GM21825 (cell line): ENCODE results near the gene RSU1.
"Not testable (repeated sequence)": the region's sequence is repeated elsewhere in the genome, so short reads cannot be mapped to it uniquely, and the experiment has no call there.

Experiments used
- ATAC-seq: cut with Tn5 transposase; IDR thresholded peaks from one replicate; pipeline ENCODE4 v1.9.1; 2021; ENCODE audit warnings: mild to moderate bottlenecking, moderate library complexity; ENCODE audit not compliant: unreplicated experiment

The RSU1 gene

DNA sequence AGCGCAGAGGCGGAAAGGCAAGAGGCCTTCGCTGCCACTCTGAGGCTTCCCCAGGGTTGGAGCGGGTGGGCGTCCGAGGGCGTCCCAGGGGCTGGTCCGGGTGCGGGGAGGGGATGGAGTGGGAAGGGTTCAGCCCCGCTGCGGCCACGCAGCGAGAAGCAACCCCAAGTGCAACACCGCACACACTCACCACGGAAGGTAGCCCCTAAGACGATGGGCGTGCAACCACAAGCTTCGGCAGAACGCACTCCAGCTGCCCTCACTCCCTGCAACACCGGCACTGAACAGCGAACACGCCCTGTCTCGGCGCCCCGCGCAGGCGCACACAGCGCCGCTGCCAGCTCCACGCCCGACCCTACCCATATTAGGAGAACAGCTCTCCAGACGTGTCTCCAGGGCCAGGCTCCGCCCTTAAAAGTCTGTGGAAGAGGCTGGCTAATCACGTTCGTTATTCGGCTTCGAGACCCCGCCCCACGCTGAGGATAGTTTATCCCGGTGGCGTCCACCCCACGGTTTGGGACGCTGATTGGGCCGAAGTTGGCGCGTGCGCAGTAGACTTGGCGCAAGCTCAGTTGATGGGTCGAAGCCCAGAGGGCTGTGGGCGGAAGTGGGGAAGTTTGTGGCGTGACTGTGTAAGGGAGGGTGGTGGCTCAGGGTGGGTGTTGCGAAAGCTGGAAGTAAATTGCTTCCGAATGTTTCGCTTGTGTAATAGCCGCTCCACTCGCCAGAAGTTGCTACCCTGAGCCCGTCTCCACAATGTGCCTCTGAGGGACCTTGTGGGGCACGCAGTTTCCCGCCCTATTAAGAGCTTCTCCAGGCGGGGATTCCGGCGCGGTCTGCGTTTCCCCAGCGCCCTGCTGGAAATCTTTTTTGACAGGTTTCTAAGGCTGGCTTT is at the start of gene RSU1:
Gene RSU1 (minus strand): TSS at position 300 of the 895 bp plus-strand sequence. CDS start 343 bp downstream, outside the sequence.
- ATAC-seq, result peak; percentile 99

DNA sequence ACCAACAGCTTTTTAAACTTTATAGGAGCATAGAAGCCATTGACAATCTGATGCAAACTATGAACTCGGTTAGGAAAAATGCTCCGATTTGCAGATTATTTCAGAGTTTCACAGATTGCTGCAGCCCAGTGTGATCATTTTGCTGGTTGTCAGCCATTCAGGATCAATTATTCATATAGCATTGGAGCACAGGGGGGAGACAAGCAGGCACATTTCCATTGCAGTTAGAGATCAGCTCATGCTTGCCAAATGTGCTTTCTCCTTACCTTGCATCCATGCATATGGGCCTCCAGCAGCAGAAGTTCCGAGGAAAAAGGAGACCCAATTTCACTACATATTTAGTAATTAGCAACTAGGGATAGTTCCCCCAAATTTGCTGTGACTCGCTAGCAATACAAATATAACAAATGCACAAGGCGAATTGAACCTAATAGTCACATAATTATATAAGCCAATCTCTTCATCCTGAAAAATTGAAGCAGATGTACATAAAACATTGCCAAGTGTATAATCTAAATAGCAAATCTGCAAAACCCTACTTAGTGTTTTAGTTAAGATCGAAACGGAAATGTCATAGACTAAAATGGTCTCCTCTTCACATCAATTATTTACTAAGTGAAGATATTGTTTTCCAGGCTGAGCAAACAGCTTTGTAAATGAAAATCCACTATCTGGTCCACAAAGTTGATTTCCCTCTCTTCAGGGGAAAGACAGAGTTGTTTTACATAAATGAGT is 49.5 kb upstream of the RSU1 start:
- no peak for ATAC-seq

DNA sequence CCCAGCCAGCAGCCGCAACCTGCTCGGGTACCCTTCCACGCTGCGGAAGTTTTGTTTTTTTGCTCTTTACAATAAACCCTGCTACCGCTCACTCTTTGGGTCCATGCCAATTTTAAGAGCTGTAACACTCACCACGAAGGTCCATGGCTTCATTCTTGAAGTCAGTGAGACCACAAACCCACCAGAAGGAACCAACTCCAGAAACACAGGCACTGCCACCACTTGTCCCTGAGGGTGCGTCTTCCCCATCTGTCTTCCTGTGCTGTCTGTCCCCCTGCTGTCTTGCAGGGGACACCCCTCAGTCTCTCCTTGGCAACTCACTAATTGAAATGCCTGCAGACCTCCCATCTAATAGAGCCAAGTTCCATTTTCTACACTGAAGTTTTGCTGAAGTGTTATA is 48.5 kb upstream of the RSU1 start:
- no peak for ATAC-seq

DNA sequence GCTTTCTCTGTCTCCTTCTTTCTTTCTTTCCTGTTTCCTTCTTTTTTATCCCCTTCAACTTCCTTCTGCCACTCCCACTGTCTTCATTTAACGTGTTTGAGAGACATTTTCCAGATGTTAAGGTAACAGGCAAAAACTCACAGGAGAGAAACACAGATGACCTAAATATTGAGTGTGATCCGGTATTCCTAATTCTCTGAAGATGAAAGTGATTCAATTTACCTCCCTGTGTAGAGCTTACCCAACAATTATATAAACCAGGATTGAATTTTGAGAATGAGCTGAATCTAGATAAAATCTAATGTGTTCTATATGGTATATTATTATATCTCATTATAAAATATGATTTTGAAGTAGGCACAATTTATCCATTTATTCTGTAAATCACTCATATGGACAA is 46.5 kb upstream of the RSU1 start:
- ATAC-seq, result no peak

DNA sequence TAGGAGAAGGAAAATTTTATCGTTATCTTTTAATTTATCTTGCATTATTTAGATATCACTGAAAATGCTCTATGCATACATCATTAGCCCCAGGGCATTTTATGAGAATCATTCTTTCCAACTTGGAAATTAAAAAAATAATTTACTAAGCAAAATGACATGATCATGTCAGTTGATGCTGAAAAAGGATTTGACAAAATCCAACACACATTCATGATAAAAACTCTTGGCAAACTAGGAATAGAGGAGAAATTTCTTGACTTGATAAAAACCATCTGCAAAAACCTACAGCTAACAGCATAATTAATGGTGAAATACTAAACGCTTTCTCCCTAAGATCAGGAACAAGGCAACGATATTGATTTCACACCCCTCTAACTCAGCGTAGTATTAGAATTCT is 40.2 kb upstream of the RSU1 start:
- ATAC-seq, result no peak

DNA sequence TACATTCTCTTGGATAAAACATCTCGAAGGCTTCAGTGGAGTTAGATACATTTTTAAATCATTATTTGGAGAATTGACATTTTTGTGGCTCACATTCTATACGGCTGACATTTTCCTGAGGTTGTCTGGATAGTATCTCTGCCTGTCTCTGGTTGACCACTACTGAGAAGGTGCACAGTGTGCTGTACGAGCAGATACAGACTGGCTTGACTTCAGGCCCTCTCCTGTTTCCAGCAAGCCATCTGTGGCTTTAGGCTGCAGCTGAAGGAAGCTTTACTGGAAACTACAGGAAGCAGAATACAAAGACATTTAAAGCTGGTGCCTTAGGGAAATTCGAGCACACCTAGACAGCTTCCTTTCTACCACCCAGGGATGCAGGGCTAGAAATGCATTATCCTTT is 39.3 kb upstream of the RSU1 start:
- ATAC-seq, result no peak

DNA sequence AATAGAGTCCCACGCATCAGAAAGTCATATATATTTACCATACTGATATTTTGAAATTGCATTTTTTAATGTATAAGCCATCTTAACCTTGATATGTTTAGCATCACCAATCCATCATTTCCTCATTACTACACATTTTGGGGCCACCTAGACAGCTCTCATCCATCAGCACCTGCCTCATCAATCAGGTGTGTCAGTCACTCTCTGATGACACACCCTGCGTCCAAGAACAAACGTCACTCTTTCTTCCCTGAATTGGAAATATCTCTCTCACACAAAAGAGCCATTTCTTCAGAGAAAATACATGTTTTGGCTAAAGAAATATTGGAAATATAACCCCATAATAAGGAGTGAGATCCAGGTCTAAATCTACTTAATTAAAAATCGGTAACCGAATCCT is 38.9 kb upstream of the RSU1 start:
- ATAC-seq, result no peak

DNA sequence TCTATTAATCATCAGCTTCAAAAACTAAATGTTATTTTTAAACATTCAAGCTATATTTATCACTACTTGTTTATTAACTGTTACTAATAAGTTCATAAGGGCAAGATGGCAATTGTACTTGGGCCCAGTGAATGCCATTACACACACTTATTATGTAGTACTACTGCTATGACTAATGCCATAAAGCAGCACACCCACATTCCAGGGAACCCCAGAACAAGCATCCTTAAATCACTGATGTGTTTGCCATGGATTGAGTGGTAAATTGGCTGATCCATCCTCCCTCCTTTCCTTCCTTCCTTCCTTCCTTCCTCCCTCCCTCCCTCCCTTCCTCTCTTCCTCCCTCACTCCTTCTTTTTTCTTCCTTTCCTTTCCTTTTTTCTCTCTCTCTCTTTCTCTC is 37.4 kb upstream of the RSU1 start:
- no peak for ATAC-seq

DNA sequence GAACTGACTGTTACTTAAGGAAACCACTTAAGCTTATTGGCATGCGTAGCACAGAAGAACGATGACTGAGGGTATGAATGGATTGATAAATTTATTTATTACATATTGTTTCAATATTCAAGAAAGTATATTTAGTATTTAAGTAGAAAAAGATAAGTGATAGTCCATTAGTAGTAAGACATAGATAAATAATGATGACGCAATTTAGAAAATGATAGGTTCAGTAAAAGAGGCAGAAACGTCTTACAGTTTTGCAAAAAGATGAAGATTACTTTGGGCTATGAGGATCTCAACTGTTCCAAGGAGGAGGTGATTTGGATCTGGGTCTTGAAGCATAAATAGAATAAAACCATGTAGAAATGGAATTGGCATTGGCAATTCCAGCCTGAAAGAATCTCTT is 36.6 kb upstream of the RSU1 start:
- ATAC-seq, result no peak

DNA sequence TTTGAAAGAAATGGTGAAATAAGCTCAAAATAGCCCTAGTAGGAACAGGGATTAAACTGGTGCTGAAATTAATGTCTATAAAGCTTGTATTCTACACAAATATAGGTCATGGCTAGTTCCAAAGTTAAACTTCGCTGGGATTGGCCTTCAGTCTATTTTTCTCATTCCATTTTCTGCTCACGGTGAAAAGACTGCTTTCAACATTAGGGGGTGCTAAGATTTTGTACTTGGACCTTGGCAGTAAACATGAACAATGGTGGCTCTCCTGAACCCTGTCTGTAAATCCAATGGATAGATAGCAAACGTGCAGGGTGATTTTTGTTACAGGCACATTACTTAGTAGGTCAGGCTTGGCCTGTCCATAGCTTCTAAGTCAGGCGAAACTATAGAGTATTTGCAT is 36.0 kb upstream of the RSU1 start:
- no peak for ATAC-seq

DNA sequence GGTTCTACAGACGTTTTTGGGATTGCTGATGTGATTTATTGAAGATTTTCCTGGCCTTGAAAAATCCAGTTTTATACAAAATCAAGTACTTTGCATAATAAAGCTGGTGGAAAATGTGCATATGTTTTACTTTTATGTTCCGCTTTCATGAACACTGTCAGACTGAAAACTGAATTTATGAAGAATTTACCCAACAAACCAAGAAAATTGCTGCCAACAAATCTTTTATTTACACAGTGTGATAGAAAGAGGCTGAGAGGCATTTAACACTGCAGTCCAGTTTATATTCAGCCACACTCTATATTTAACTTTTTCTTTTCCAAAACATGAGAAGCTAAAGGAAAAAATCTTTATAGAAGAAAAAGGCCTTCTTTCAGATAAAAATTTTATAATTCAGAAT is 35.4 kb upstream of the RSU1 start:
- ATAC-seq, result no peak

DNA sequence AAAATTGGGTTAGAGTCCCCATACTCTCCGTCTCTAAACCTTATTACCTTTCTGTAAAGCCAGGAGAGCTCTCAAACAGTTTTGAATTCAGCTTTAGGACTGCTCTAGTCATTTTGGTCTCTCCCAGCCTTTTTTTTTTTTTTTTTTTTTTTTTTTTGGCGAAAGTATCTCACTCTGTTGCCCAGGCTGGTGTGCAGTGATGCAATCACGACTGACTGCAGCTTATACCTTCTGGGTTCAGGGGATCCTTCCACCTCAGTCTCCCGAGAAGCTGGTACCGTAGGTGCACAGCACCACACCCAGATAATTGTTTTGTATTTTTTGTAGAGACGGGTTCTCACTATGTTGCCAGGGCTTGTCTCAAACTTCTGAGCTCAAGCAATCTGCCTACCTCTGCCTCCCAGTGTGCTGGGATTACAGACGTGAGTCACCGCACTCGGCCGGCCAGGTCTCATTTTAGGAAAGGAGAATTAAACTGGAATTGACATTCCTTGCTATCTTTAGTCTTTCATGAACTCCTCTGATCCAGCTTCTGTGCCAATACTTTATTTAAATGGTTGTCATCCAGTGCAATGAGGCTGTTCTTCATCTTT is 31.4 kb upstream of the RSU1 start:
- ATAC-seq, result no peak

DNA sequence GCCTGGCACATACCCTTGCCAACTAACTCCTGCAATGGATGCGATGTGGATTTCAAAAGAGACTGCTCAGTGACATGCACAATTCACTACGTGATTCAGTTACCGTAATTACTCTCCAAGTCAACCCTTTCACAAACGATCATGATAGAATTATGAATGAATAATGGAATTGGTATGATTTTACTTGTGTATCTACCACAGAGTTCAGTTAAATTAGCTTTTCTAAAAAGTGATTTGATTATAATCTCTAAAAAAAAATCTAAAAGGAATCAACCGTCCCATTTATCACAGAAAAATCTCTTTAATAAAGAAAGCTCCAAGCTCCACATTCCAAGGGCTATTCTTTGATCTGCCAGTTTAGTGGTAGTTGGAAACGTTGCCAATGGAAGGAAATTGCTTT is 30.4 kb upstream of the RSU1 start:
- ATAC-seq, result no peak

DNA sequence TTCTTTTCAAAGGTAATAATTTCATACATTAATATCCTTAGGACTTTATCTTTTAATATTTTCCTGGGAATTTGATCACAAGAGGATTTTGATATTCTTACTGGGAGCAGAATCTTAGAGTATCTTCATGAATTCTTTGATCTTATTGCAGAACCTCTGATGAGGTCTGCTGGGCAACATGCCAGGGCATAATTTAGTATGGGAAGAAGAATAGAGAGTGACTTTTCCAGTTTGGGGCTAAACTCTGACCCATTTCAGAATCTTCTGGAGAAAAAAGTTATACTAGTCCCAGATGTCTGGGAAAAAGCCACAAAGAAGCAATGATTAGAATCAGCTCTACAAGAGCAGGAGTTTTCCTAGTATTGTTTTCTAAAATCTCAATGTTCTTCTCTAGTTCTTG is 28.0 kb upstream of the RSU1 start:
- ATAC-seq, result no peak

DNA sequence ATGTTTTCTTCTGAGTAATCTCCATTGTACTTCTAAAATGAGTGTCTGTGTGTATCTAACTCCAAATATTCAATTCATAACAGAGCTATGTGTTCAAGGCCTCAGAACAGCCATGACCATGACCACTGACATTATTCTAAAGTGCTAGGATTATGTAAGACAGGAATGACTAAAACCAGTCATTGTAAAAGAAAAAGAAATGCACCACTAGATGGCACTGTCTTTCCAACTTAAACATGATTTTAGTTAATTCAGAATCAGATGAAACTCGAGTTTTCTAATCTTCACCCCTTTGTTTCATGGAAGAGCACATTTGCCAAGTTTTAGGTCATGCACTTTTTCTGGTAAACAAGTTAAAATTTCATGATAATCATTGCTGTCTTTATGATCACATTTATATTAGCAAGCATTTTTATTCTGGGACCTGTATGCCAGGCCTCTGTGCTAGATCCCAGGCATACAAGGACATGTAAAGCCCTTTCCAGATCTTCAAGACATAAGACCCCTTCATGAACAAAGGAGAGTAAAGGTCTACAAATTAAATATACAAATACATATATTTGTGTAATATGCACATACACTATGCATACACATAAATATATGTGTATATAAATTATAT is 26.1 kb upstream of the RSU1 start:
- ATAC-seq, result no peak

DNA sequence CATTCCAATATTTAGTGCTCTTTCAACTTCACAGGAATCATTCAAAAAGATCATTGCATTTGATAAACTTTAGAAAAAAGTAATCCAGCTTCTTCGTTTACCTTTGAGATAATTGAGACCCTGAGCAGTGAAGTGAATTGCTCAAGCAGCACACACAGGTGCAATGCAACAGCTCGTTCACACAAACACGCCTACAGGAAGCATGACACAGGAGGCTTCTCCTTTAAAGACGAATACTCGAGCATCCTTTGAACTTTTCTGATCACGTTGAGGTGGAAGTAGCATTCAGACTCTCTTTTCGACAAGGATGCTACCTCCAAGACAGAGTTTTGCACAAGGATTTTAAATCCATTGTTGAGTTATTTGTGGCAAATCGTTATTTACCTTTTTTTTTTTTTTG is 18.0 kb upstream of the RSU1 start:
- no peak for ATAC-seq

DNA sequence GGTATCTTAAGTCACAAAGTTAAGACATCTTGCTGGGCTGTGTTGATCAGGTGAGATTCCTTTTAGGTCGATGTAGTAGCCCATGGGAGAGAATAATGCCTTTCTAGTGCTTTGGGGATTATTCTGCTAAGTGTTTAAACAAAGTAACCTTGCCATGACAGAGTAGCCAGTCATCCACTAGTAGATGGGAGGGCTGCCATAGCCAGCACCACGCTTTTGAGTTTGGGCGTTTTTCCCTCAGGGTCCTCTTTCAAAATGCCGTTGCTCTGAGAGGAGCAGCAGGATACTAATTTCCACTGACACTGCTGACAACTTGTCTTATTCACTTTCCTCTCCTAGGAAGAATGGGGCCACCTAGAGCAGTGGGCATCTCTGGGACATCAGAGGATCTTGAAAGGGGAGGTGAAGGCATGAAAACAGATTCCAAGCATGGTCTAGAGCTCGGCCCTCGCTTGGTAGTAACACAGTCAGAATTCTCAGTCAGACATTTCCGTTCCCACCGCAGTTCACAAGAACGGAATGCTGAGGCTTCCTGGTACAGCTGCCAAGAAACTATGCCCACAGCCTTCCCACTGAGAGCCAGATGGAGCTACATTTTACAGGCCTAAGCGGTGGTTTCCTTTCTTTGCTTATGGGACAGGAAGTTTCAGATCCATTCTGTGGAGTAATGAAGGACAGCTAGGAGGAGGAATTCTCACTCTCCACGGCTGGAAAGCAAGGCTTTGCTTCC is 15.3 kb upstream of the RSU1 start:
- no peak for ATAC-seq

DNA sequence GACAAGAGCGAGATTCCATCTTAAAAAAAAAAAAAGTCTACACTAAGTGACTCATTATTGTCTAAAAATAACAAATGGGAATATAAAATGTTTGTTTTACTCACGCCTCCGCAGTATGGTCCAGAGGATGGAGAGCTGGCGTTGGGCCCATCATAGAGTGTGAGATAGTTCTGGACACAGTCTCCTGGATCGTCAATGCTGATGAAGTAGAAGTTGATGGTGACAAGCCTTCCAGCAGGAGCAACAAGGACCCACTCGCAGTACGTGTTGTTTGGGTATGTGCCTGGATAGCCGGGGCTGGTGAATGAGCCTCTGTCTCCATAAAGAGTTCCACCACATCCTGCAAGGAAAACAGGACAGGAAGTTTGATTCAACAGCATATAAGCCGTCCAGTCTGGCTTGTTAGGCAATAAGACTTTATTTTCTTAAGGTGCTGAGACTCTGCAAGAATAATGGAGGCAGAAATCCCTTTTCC is 11.5 kb upstream of the RSU1 start:
- no peak for ATAC-seq

DNA sequence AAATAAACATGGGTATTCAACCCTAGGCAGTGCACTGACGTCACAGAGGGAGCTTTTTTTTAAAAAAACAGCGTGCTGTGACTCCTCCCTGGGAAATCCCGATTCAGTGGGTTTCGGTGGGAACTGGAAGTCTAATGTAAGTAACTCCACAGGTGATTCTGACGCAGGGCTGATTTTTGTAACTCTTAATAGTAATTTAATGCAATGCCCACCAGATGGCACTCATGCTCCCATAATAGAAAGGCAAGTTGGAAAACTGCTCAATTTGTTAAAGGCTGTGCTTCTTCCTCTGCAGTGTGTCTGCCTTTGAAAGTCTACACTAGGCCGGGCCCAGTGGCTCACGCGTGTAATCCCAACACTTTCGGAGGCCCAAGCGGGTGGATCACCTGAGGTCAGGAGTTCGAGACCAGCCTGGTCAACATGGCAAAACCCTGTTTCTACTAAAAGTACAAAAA is 10.9 kb upstream of the RSU1 start:
- no peak for ATAC-seq

DNA sequence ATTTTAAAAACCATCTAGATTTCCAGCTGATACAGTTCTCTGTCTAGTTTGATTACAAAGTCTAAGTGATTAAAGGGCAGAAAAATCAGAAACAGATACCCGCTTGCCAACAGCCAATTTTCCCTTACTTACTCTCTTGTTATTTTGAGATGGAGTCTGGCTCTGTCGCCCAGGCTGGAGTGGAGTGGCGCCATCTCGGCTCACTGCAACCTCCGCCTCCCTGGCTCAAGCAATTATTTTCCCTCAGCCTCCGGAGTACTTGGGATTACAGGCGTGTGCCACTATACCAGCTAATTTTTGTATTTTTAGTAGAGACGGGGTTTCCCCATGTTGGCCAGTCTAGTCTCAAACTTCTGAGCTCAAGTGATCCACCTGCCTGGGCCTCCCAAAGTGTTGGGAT is 10.2 kb upstream of the RSU1 start:
- not testable (repeated sequence) for ATAC-seq
